SK-N-SH treated with all-trans-retinoic acid at 6 μM for 48 hours (cell line): ENCODE measurements around the gene LRRC19.

Source experiments
- ATAC-seq: fragments of 200-7000 bp; cut with Tn5 transposase; 3 replicates; pipeline ENCODE4 v1.9.1; 2020; ENCODE audit warnings: mild to moderate bottlenecking, moderate library complexity
- ARNTL ChIP-seq: fragments of 450-650 bp; formaldehyde crosslinking; IDR thresholded peaks from 2 replicates; pipeline ENCODE4 v1.5.0; 2020; ENCODE audit warnings: low read depth, mild to moderate bottlenecking, moderate library complexity, borderline replicate concordance
- BACH2 ChIP-seq: fragments of 250-450 bp; sonication (Bioruptor Pico); IDR thresholded peaks from 2 replicates; pipeline ENCODE4 v1.9.0; 2021; ENCODE audit warnings: mild to moderate bottlenecking, borderline replicate concordance
- CSDC2 ChIP-seq: fragments of 250-450 bp; sonication (Bioruptor Pico); IDR thresholded peaks from 2 replicates; pipeline ENCODE4 v1.5.0; 2020; ENCODE audit warnings: mild to moderate bottlenecking, moderate library complexity
- CSRNP3 ChIP-seq: fragments of 250-450 bp; sonication (Bioruptor Pico); IDR thresholded peaks from 2 replicates; pipeline ENCODE4 v1.5.1; 2021; ENCODE audit warnings: mild to moderate bottlenecking, moderate library complexity
- ESRRG ChIP-seq: fragments of 250-450 bp; sonication (Bioruptor Pico); IDR thresholded peaks from 2 replicates; pipeline ENCODE4 v1.6.1; 2021; ENCODE audit warnings: mild to moderate bottlenecking
- GLIS3 ChIP-seq: fragments of 250-450 bp; sonication (Bioruptor Pico); IDR thresholded peaks from 2 replicates; pipeline ENCODE4 v1.5.0; 2020; ENCODE audit warnings: mild to moderate bottlenecking, moderate library complexity
- OSR1 ChIP-seq: fragments of 250-450 bp; sonication (Bioruptor Pico); IDR thresholded peaks from 2 replicates; pipeline ENCODE4 v1.8.0; 2022; ENCODE audit warnings: moderate library complexity, mild to moderate bottlenecking, inconsistent platforms
- PPARA ChIP-seq: fragments of 250-450 bp; sonication (Bioruptor Pico); IDR thresholded peaks from 2 replicates; pipeline ENCODE4 v1.5.0; 2020; ENCODE audit warnings: mild to moderate bottlenecking, borderline replicate concordance
- RARB ChIP-seq: fragments of 250-450 bp; sonication (Bioruptor Pico); IDR thresholded peaks from 2 replicates; pipeline ENCODE4 v1.8.0; 2021; ENCODE audit warnings: mild to moderate bottlenecking, moderate library complexity
- TCF4 ChIP-seq: fragments of 250-450 bp; sonication (Bioruptor Pico); IDR thresholded peaks from 2 replicates; pipeline ENCODE4 v1.8.0; 2021; ENCODE audit warnings: mild to moderate bottlenecking, moderate library complexity, borderline replicate concordance
- TOX ChIP-seq: fragments of 250-450 bp; sonication (Bioruptor Pico); IDR thresholded peaks from 2 replicates; pipeline ENCODE4 v1.8.0; 2021; ENCODE audit warnings: mild to moderate bottlenecking, moderate library complexity, borderline replicate concordance
- ZC3H10 ChIP-seq: fragments of 250-450 bp; sonication (Bioruptor Pico); IDR thresholded peaks from 2 replicates; pipeline ENCODE4 v1.5.1; 2021; ENCODE audit warnings: mild to moderate bottlenecking, moderate library complexity
- ZFP3 ChIP-seq: fragments of 250-450 bp; sonication (Bioruptor Pico); IDR thresholded peaks from 2 replicates; pipeline ENCODE4 v1.5.0; 2020; ENCODE audit warnings: mild to moderate bottlenecking, moderate library complexity
- ZFP30 ChIP-seq: fragments of 450-650 bp; formaldehyde crosslinking; IDR thresholded peaks from 2 replicates; pipeline ENCODE4 v1.5.0; 2022; ENCODE audit warnings: mild to moderate bottlenecking, moderate library complexity
- ZNF70 ChIP-seq: fragments of 450-650 bp; formaldehyde crosslinking; IDR thresholded peaks from 2 replicates; pipeline ENCODE4 v1.5.0; 2020; ENCODE audit warnings: mild to moderate bottlenecking, moderate library complexity
- ZNF8 ChIP-seq: fragments of 450-650 bp; formaldehyde crosslinking; IDR thresholded peaks from 2 replicates; pipeline ENCODE4 v1.5.0; 2020; ENCODE audit warnings: mild to moderate bottlenecking, moderate library complexity
- TF ChIP-seq, protein P1 (sequence below): fragments of 250-450 bp; sonication (Bioruptor Pico); IDR thresholded peaks from 2 replicates; pipeline ENCODE4 v1.5.1; 2020; ENCODE audit warnings: low read depth, mild to moderate bottlenecking, moderate library complexity
- TF ChIP-seq, protein P2 (sequence below): fragments of 250-450 bp; sonication (Bioruptor Pico); IDR thresholded peaks from 2 replicates; pipeline ENCODE4 v1.8.0; 2021; ENCODE audit warnings: low read depth, mild to moderate bottlenecking, moderate library complexity, borderline replicate concordance
- TF ChIP-seq, protein P3 (sequence below): fragments of 250-450 bp; sonication (Bioruptor Pico); IDR thresholded peaks from 2 replicates; pipeline ENCODE4 v1.5.0; 2020; ENCODE audit warnings: mild to moderate bottlenecking, moderate library complexity
- TF ChIP-seq, protein P4 (sequence below): fragments of 250-450 bp; sonication (Bioruptor Pico); IDR thresholded peaks from 2 replicates; pipeline ENCODE4 v1.8.0; 2020; ENCODE audit warnings: mild to moderate bottlenecking, moderate library complexity, borderline replicate concordance

The LRRC19 gene

DNA sequence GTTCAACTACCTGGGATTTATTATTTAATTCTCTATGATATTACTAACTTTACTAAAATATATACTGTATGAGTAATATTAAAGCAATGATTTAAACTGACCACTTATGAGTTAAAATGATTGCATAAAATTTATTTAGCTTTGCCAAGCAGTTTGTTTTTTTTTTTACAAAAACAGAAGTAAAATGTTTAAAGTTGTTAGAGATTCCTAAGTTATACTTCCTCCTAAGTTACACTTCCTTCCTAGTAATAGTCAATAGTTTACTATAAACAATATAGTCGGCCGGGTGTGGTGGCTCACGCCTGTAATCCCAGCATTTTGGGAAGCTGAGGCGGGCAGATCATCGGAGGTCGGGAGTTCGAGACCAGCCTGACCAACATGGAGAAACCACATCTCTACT, 23.7 kb upstream of the LRRC19 start:
- TF ChIP-seq, protein P1, sequence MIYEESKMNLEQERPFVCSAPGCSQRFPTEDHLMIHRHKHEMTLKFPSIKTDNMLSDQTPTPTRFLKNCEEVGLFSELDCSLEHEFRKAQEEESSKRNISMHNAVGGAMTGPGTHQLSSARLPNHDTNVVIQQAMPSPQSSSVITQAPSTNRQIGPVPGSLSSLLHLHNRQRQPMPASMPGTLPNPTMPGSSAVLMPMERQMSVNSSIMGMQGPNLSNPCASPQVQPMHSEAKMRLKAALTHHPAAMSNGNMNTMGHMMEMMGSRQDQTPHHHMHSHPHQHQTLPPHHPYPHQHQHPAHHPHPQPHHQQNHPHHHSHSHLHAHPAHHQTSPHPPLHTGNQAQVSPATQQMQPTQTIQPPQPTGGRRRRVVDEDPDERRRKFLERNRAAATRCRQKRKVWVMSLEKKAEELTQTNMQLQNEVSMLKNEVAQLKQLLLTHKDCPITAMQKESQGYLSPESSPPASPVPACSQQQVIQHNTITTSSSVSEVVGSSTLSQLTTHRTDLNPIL (CRISPR knock-in tag): no peak
- TF ChIP-seq GLIS3 (CRISPR knock-in tag) (no peak), OSR1 (CRISPR knock-in tag) (no peak)
- TF ChIP-seq, protein P2, sequence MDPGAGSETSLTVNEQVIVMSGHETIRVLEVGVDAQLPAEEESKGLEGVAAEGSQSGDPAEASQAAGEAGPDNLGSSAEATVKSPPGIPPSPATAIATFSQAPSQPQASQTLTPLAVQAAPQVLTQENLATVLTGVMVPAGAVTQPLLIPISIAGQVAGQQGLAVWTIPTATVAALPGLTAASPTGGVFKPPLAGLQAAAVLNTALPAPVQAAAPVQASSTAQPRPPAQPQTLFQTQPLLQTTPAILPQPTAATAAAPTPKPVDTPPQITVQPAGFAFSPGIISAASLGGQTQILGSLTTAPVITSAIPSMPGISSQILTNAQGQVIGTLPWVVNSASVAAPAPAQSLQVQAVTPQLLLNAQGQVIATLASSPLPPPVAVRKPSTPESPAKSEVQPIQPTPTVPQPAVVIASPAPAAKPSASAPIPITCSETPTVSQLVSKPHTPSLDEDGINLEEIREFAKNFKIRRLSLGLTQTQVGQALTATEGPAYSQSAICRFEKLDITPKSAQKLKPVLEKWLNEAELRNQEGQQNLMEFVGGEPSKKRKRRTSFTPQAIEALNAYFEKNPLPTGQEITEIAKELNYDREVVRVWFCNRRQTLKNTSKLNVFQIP (CRISPR knock-in tag): no peak
- no peak for ATAC-seq

GRCh38 chr9:27022920-27023319, 17.4 kb upstream of the LRRC19 start:
- TF ChIP-seq OSR1 (CRISPR knock-in tag): no peak
- TF ChIP-seq PPARA (CRISPR knock-in tag): no peak
- TF ChIP-seq ZFP30: no peak
- TF ChIP-seq TCF4 (CRISPR knock-in tag): no peak
- TF ChIP-seq, protein P3, sequence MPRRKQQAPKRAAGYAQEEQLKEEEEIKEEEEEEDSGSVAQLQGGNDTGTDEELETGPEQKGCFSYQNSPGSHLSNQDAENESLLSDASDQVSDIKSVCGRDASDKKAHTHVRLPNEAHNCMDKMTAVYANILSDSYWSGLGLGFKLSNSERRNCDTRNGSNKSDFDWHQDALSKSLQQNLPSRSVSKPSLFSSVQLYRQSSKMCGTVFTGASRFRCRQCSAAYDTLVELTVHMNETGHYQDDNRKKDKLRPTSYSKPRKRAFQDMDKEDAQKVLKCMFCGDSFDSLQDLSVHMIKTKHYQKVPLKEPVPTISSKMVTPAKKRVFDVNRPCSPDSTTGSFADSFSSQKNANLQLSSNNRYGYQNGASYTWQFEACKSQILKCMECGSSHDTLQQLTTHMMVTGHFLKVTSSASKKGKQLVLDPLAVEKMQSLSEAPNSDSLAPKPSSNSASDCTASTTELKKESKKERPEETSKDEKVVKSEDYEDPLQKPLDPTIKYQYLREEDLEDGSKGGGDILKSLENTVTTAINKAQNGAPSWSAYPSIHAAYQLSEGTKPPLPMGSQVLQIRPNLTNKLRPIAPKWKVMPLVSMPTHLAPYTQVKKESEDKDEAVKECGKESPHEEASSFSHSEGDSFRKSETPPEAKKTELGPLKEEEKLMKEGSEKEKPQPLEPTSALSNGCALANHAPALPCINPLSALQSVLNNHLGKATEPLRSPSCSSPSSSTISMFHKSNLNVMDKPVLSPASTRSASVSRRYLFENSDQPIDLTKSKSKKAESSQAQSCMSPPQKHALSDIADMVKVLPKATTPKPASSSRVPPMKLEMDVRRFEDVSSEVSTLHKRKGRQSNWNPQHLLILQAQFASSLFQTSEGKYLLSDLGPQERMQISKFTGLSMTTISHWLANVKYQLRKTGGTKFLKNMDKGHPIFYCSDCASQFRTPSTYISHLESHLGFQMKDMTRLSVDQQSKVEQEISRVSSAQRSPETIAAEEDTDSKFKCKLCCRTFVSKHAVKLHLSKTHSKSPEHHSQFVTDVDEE (CRISPR knock-in tag): no peak
- no peak for TF ChIP-seq CSDC2 (CRISPR knock-in tag)
- TF ChIP-seq TOX (CRISPR knock-in tag): no peak
- TF ChIP-seq RARB (CRISPR knock-in tag): no peak
- TF ChIP-seq, protein P1 (CRISPR knock-in tag): no peak
- TF ChIP-seq ESRRG: no peak
- no peak for TF ChIP-seq CSRNP3 (CRISPR knock-in tag)
- no peak for ATAC-seq

GRCh38 chr9:27019589-27019988, 14.1 kb upstream of the LRRC19 start:
- ATAC-seq: no peak
- TF ChIP-seq ZNF70 (CRISPR knock-in tag) (no peak), BACH2 (no peak), CSRNP3 (CRISPR knock-in tag) (no peak), PPARA (CRISPR knock-in tag) (no peak), ZC3H10 (CRISPR knock-in tag) (no peak), ESRRG (no peak), ZNF8 (CRISPR knock-in tag) (no peak), TOX (CRISPR knock-in tag) (no peak), OSR1 (CRISPR knock-in tag) (no peak), GLIS3 (CRISPR knock-in tag) (no peak), ZFP3 (CRISPR knock-in tag) (no peak), ARNTL (CRISPR knock-in tag) (no peak), RARB (CRISPR knock-in tag) (no peak)
- TF ChIP-seq, protein P3 (CRISPR knock-in tag): no peak
- TF ChIP-seq, protein P2 (CRISPR knock-in tag): no peak
- TF ChIP-seq, protein P4, sequence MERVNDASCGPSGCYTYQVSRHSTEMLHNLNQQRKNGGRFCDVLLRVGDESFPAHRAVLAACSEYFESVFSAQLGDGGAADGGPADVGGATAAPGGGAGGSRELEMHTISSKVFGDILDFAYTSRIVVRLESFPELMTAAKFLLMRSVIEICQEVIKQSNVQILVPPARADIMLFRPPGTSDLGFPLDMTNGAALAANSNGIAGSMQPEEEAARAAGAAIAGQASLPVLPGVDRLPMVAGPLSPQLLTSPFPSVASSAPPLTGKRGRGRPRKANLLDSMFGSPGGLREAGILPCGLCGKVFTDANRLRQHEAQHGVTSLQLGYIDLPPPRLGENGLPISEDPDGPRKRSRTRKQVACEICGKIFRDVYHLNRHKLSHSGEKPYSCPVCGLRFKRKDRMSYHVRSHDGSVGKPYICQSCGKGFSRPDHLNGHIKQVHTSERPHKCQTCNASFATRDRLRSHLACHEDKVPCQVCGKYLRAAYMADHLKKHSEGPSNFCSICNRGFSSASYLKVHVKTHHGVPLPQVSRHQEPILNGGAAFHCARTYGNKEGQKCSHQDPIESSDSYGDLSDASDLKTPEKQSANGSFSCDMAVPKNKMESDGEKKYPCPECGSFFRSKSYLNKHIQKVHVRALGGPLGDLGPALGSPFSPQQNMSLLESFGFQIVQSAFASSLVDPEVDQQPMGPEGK (CRISPR knock-in tag): no peak
